HG03025 (cell line): ENCODE data around the gene TKT.

ENCODE experiments used
- ATAC-seq: cut with Tn5 transposase; IDR thresholded peaks from one replicate; pipeline ENCODE4 v1.9.1; 2021; ENCODE audit warnings: mild to moderate bottlenecking, moderate library complexity; ENCODE audit not compliant: unreplicated experiment, low FRiP score

Gene TKT

GRCh38 chr3:53240989-53241972 lies 14.5 kb downstream of the TKT start:
- no peak for ATAC-seq

- no peak for ATAC-seq
Measured at GRCh38 chr3:53239800-53240199, 16.0 kb downstream of the TKT start.

- ATAC-seq, result no peak
Measured at GRCh38 chr3:53238886-53239285, 16.9 kb downstream of the TKT start.

- no peak for ATAC-seq
Measured at GRCh38 chr3:53238051-53238850, 17.6 kb downstream of the TKT start.

GRCh38 chr3:53236112-53236841 lies 19.5 kb downstream of the TKT start:
- ATAC-seq, result no peak

- ATAC-seq, result no peak
Measured at GRCh38 chr3:53235545-53235944, 20.3 kb downstream of the TKT start.

GRCh38 chr3:53234841-53235232 lies 21.0 kb downstream of the TKT start:
- ATAC-seq, result no peak

- ATAC-seq, result no peak
Measured at GRCh38 chr3:53234130-53234840, 21.5 kb downstream of the TKT start.

- ATAC-seq, result no peak
Measured at GRCh38 chr3:53232641-53233377, 23.0 kb downstream of the TKT start.

GRCh38 chr3:53231532-53232511 lies 24.0 kb downstream of the TKT start:
- no peak for ATAC-seq

GRCh38 chr3:53230789-53231188 lies 25.0 kb downstream of the TKT start:
- no peak for ATAC-seq

- no peak for ATAC-seq
Measured at GRCh38 chr3:53230041-53230621, 25.7 kb downstream of the TKT start.

GRCh38 chr3:53229606-53230005 lies 26.2 kb downstream of the TKT start:
- ATAC-seq, result no peak

- ATAC-seq, result no peak
Measured at GRCh38 chr3:53229171-53229570, 26.7 kb downstream of the TKT start.

- no peak for ATAC-seq
Measured at GRCh38 chr3:53227993-53228885, 27.6 kb downstream of the TKT start.

GRCh38 chr3:53226841-53227407 lies 28.9 kb downstream of the TKT start:
- no peak for ATAC-seq
